Activated CD4-positive, alpha-beta T cell treated with anti-CD3 and anti-CD28 coated beads for 4 hours (primary cell): ENCODE results near the gene CAMK2B.

Experiments used
- DNase-seq, 2 donors: peaks; one replicate each; pipeline ENCODE4 v3.0.0-alpha.2; 2020

The CAMK2B gene

GRCh38 chr7:44272456-44272855, 52.9 kb downstream of the CAMK2B start:
- no peak for DNase-seq

GRCh38 chr7:44269943-44270493, 55.4 kb downstream of the CAMK2B start:
- DNase-seq, result no peak

GRCh38 chr7:44269417-44269816, 56.0 kb downstream of the CAMK2B start:
- no peak for DNase-seq

GRCh38 chr7:44268671-44269070, 56.7 kb downstream of the CAMK2B start:
- DNase-seq, result no peak

GRCh38 chr7:44267719-44268421, 57.5 kb downstream of the CAMK2B start:
- no peak for DNase-seq

GRCh38 chr7:44267178-44267577, 58.2 kb downstream of the CAMK2B start:
- DNase-seq, result no peak

- DNase-seq, result no peak
Measured at GRCh38 chr7:44266526-44266925, 58.9 kb downstream of the CAMK2B start.

GRCh38 chr7:44265728-44266127, 59.7 kb downstream of the CAMK2B start:
- no peak for DNase-seq

GRCh38 chr7:44264221-44264931, 61.0 kb downstream of the CAMK2B start:
- no peak for DNase-seq

- DNase-seq, result no peak
Measured at GRCh38 chr7:44263326-44264082, 61.9 kb downstream of the CAMK2B start.

GRCh38 chr7:44262031-44262430, 63.4 kb downstream of the CAMK2B start:
- DNase-seq, result no peak

GRCh38 chr7:44261240-44261639, 64.2 kb downstream of the CAMK2B start:
- DNase-seq, result no peak

GRCh38 chr7:44259547-44260457, 65.6 kb downstream of the CAMK2B start:
- no peak for DNase-seq

- no peak for DNase-seq
Measured at GRCh38 chr7:44258865-44259546, 66.4 kb downstream of the CAMK2B start.

- DNase-seq, result no peak
Measured at GRCh38 chr7:44258423-44258760, 67.0 kb downstream of the CAMK2B start.

- DNase-seq, result peak; percentile 67 to 75
Measured at GRCh38 chr7:44257618-44258422, 67.6 kb downstream of the CAMK2B start.

- DNase-seq, result no peak
Measured at GRCh38 chr7:44257213-44257612, 68.2 kb downstream of the CAMK2B start.

- DNase-seq, result no peak
Measured at GRCh38 chr7:44256459-44256858, 68.9 kb downstream of the CAMK2B start.

- no peak for DNase-seq
Measured at GRCh38 chr7:44251881-44252280, 73.5 kb downstream of the CAMK2B start.

- DNase-seq, result no peak
Measured at GRCh38 chr7:44251269-44251668, 74.1 kb downstream of the CAMK2B start.

GRCh38 chr7:44249639-44250234, 75.7 kb downstream of the CAMK2B start:
- no peak for DNase-seq
